ENCODE measurements around the gene KRTAP10-9. TPM values are rescaled to one million over a fixed set of nuclear protein-coding genes. Genes with fewer than 3 reads are reported as not detected.

KRTAP10-9 gene
- total RNA-seq, 1 donor from 2014 or later: not detected

GRCh38 chr21:44648557-44649311 is 21.8 kb downstream of the KRTAP10-9 start:
- Mint-ChIP-seq H3K27ac (ENCODE audit: unreplicated experiment) (no peak overlapping the region), H3K36me3 (ENCODE audit: low read depth) (peaks cover 6% of the 10 kb centered on the region)
- no peak for TF ChIP-seq CTCF (IDR thresholded peaks at IDR 0.05)

GRCh38 chr21:44649521-44650100 is 22.7 kb downstream of the KRTAP10-9 start:
- TF ChIP-seq CTCF (IDR thresholded peaks at IDR 0.05): no peak
- H3K27me3 Mint-ChIP-seq (ENCODE audit: low read depth): peaks cover 29% of the 10 kb centered on the region
- no peaks in the 10 kb centered on the region for H3K4me1 Mint-ChIP-seq (ENCODE audit: low read depth)

More at GRCh38 chr21:44648557-44649311, 21.8 kb downstream of the KRTAP10-9 start:
- no peak for DNase-seq (ENCODE audit: low spot score)
- Mint-ChIP-seq H3K9me3 (ENCODE audit: low read depth) (peaks cover 14% of the 10 kb centered on the region), H3K27me3 (ENCODE audit: low read depth) (peaks cover 26% of the 10 kb centered on the region), H3K4me3 (ENCODE audit: unreplicated experiment) (no peak overlapping the region), H3K4me1 (ENCODE audit: low read depth) (no peaks in the 10 kb centered on the region)

GRCh38 chr21:44650265-44650972 is 23.5 kb downstream of the KRTAP10-9 start:
- Mint-ChIP-seq H3K27ac (ENCODE audit: unreplicated experiment) (no peak overlapping the region), H3K36me3 (ENCODE audit: low read depth) (peaks cover 1% of the 10 kb centered on the region), H3K4me3 (ENCODE audit: unreplicated experiment) (no peak overlapping the region), H3K9me3 (ENCODE audit: low read depth) (no peaks in the 10 kb centered on the region), H3K4me1 (ENCODE audit: low read depth) (no peaks in the 10 kb centered on the region), H3K27me3 (ENCODE audit: low read depth) (peaks cover 30% of the 10 kb centered on the region)
- no peak for TF ChIP-seq CTCF (IDR thresholded peaks at IDR 0.05)
- no peak for DNase-seq (ENCODE audit: low spot score)

More at GRCh38 chr21:44649521-44650100, 22.7 kb downstream of the KRTAP10-9 start:
- Mint-ChIP-seq H3K36me3 (ENCODE audit: low read depth) (peaks cover 6% of the 10 kb centered on the region), H3K4me3 (ENCODE audit: unreplicated experiment) (no peak overlapping the region), H3K9me3 (ENCODE audit: low read depth) (peaks cover 5% of the 10 kb centered on the region), H3K27ac (ENCODE audit: unreplicated experiment) (no peak overlapping the region)
- DNase-seq (ENCODE audit: low spot score): no peak

- Mint-ChIP-seq H3K36me3 (ENCODE audit: low read depth) (peaks cover 2% of the 10 kb centered on the region), H3K4me3 (ENCODE audit: unreplicated experiment) (no peak overlapping the region), H3K4me1 (ENCODE audit: low read depth) (no peaks in the 10 kb centered on the region), H3K27me3 (ENCODE audit: low read depth) (peaks cover 30% of the 10 kb centered on the region), H3K9me3 (ENCODE audit: low read depth) (peaks cover 4% of the 10 kb centered on the region), H3K27ac (ENCODE audit: unreplicated experiment) (no peak overlapping the region)
- no peak for DNase-seq (ENCODE audit: low spot score)
- TF ChIP-seq CTCF (IDR thresholded peaks at IDR 0.05): no peak
Measured at GRCh38 chr21:44650973-44651675, 24.2 kb downstream of the KRTAP10-9 start.

- TF ChIP-seq CTCF (IDR thresholded peaks at IDR 0.05): no peak
- H3K9me3 Mint-ChIP-seq (ENCODE audit: low read depth): peaks cover 19% of the 10 kb centered on the region
- no peaks in the 10 kb centered on the region for H3K4me1 Mint-ChIP-seq (ENCODE audit: low read depth)
- DNase-seq (ENCODE audit: low spot score): no peak
- H3K36me3 Mint-ChIP-seq (ENCODE audit: low read depth): peaks cover 7% of the 10 kb centered on the region
- no peak overlapping the region for H3K4me3 Mint-ChIP-seq (ENCODE audit: unreplicated experiment)
- no peak overlapping the region for H3K27ac Mint-ChIP-seq (ENCODE audit: unreplicated experiment)
- peaks cover 23% of the 10 kb centered on the region for H3K27me3 Mint-ChIP-seq (ENCODE audit: low read depth)
Measured at GRCh38 chr21:44653123-44653522, 26.2 kb downstream of the KRTAP10-9 start.
